Gastroesophageal sphincter (tissue), 3 donors: ENCODE data around the gene ZBED4.

Source experiments
- POLR2AphosphoS5 ChIP-seq: sonication (generic); formaldehyde crosslinking; IDR thresholded peaks from one replicate; pipeline ENCODE4 v1.6.1; 2017; ENCODE audit warnings: antibody characterized with exemption
- TF ChIP-seq, protein P1 (sequence below), 4 experiments: fragments of 200-600 bp in 2 of 4; fragments of 450-650 bp in 2 of 4; sonication (generic) in 1 of 4; IDR thresholded peaks; one replicate each; pipeline ENCODE4 v1.5.1; 2017 to 2019; ENCODE audit warnings: antibody characterized with exemption in 4 of 4, mild to moderate bottlenecking in 2 of 4, moderate library complexity in 2 of 4

GRCh38 chr22:49911881-49912625, 58.4 kb downstream of the ZBED4 start:
- no peak for TF ChIP-seq POLR2AphosphoS5
- TF ChIP-seq, protein P1, sequence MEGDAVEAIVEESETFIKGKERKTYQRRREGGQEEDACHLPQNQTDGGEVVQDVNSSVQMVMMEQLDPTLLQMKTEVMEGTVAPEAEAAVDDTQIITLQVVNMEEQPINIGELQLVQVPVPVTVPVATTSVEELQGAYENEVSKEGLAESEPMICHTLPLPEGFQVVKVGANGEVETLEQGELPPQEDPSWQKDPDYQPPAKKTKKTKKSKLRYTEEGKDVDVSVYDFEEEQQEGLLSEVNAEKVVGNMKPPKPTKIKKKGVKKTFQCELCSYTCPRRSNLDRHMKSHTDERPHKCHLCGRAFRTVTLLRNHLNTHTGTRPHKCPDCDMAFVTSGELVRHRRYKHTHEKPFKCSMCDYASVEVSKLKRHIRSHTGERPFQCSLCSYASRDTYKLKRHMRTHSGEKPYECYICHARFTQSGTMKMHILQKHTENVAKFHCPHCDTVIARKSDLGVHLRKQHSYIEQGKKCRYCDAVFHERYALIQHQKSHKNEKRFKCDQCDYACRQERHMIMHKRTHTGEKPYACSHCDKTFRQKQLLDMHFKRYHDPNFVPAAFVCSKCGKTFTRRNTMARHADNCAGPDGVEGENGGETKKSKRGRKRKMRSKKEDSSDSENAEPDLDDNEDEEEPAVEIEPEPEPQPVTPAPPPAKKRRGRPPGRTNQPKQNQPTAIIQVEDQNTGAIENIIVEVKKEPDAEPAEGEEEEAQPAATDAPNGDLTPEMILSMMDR (IDR thresholded peaks at IDR 0.05) = no peak
